HepG2 (cell line): ENCODE results near the gene LIFR. TPM values are rescaled to one million over a fixed set of nuclear protein-coding genes. Genes with fewer than 3 reads are reported as not detected.

Source experiments
- ARNTL ChIP-seq: sonication (generic); formaldehyde crosslinking; IDR thresholded peaks from 2 replicates; pipeline ENCODE4 v1.4.0; 2020; ENCODE audit warnings: mild to moderate bottlenecking, missing genetic modification reagents
- ATF7-NPFF ChIP-seq: sonication (generic); formaldehyde crosslinking; IDR thresholded peaks from 2 replicates; pipeline ENCODE4 v1.8.1; 2023; ENCODE audit warnings: mild to moderate bottlenecking, low read depth, missing genetic modification reagents, moderate library complexity
- BCL6 ChIP-seq: IDR thresholded peaks from 2 replicates; pipeline ENCODE4 v1.6.1; 2016; ENCODE audit warnings: missing genetic modification reagents, missing compliant biosample characterization
- DNMT3B ChIP-seq: conservative IDR thresholded peaks from 2 replicates; pipeline ENCODE4 v1.6.1; 2016; ENCODE audit warnings: missing biosample characterization, control low read depth
- DRAP1 ChIP-seq: IDR thresholded peaks from 2 replicates; pipeline ENCODE4 v1.6.1; 2016; ENCODE audit warnings: missing genetic modification reagents, missing compliant biosample characterization
- GTF2F1 ChIP-seq: fragments of 150-350 bp; IDR thresholded peaks from 2 replicates; pipeline ENCODE4 v1.6.1; 2014; ENCODE audit warnings: low read length
- MZF1 ChIP-seq: sonication (generic); formaldehyde crosslinking; IDR thresholded peaks from 2 replicates; pipeline ENCODE4 v1.8.1; 2023; ENCODE audit warnings: mild to moderate bottlenecking, missing genetic modification reagents, borderline replicate concordance
- UBTF ChIP-seq: sonication (generic); formaldehyde crosslinking; IDR thresholded peaks from 2 replicates; pipeline ENCODE4 v1.4.0; 2020; ENCODE audit warnings: mild to moderate bottlenecking, missing genetic modification reagents
- ZKSCAN8 ChIP-seq: IDR thresholded peaks from 2 replicates; pipeline ENCODE4 v1.6.1; 2016; ENCODE audit warnings: borderline replicate concordance, missing genetic modification reagents, missing compliant biosample characterization
- ZNF224 ChIP-seq: sonication (generic); formaldehyde crosslinking; IDR thresholded peaks from 2 replicates; pipeline ENCODE4 v1.5.0; 2020; ENCODE audit warnings: mild to moderate bottlenecking, missing genetic modification reagents
- ZNF274 ChIP-seq: sonication (generic); formaldehyde crosslinking; IDR thresholded peaks from 2 replicates; pipeline ENCODE4 v1.5.1; 2020; ENCODE audit warnings: mild to moderate bottlenecking, missing genetic modification reagents
- ZNF3 ChIP-seq: IDR thresholded peaks from 2 replicates; pipeline ENCODE4 v1.7.0; 2017; ENCODE audit warnings: inconsistent platforms
- ZNF563 ChIP-seq: sonication (generic); formaldehyde crosslinking; IDR thresholded peaks from 2 replicates; pipeline ENCODE4 v1.8.0; 2022; ENCODE audit warnings: mild to moderate bottlenecking, moderate library complexity, missing genetic modification reagents
- ZNF567 ChIP-seq: sonication (generic); formaldehyde crosslinking; IDR thresholded peaks from 2 replicates; pipeline ENCODE4 v1.8.1; 2023; ENCODE audit warnings: mild to moderate bottlenecking, missing genetic modification reagents, borderline replicate concordance
- ZNF672 ChIP-seq: sonication (generic); formaldehyde crosslinking; IDR thresholded peaks from 2 replicates; pipeline ENCODE4 v1.8.1; 2022; ENCODE audit warnings: missing genetic modification reagents
- ZNF766 ChIP-seq: sonication (generic); formaldehyde crosslinking; IDR thresholded peaks from 2 replicates; pipeline ENCODE4 v1.5.0; 2020; ENCODE audit warnings: missing genetic modification reagents, borderline replicate concordance
- ZNF780A ChIP-seq: sonication (generic); formaldehyde crosslinking; IDR thresholded peaks from 2 replicates; pipeline ENCODE4 v1.8.0; 2022; ENCODE audit warnings: mild to moderate bottlenecking, missing genetic modification reagents, moderate library complexity
- ZNF790 ChIP-seq: sonication (generic); formaldehyde crosslinking; IDR thresholded peaks from 2 replicates; pipeline ENCODE4 v1.8.0; 2022; ENCODE audit warnings: missing genetic modification reagents, mild to moderate bottlenecking, borderline replicate concordance
- ZSCAN21 ChIP-seq: sonication (generic); formaldehyde crosslinking; IDR thresholded peaks from 2 replicates; pipeline ENCODE4 v1.8.0; 2022; ENCODE audit warnings: mild to moderate bottlenecking, missing genetic modification reagents, moderate library complexity, borderline replicate concordance
- ZXDC ChIP-seq: sonication (generic); formaldehyde crosslinking; IDR thresholded peaks from 2 replicates; pipeline ENCODE4 v1.5.0; 2020; ENCODE audit warnings: mild to moderate bottlenecking, missing genetic modification reagents
- polyA plus RNA-seq, 8 experiments: library from polyadenylated mRNA; depleted of rRNA in 3 of 8; stranded (reverse) in 7 of 8; unstranded in 1 of 8; fragments of >200 nt; fragmentation: Illumina TruSeq in 4 of 8; extraction: Trizol in 4 of 8; gene quantifications; 2 replicates each; pipeline versions ENCODE4 v1.2.1 to v1.2.3, GENCODE V29; 2011 to 2016; ENCODE audit warnings: low read depth in 4 of 8, missing spikeins in 1 of 8, mixed read lengths in 1 of 8; ENCODE audit not compliant: insufficient read depth in 1 of 8
- total RNA-seq, 5 experiments: library from RNA; depleted of rRNA; stranded (reverse); fragments of >200 nt; fragmentation: Illumina TruSeq; extraction: Trizol; gene quantifications; 2 replicates each; pipeline ENCODE4 v1.2.3, GENCODE V29; 2016; ENCODE audit warnings: low read depth in 1 of 5
- TF ChIP-seq, protein P1 (sequence below): sonication (generic); formaldehyde crosslinking; IDR thresholded peaks from 2 replicates; pipeline ENCODE4 v1.5.0; 2020; ENCODE audit warnings: missing genetic modification reagents
- TF ChIP-seq, protein P2 (sequence below): sonication (generic); formaldehyde crosslinking; IDR thresholded peaks from 2 replicates; pipeline ENCODE4 v1.4.0; 2020; ENCODE audit warnings: mild to moderate bottlenecking, missing genetic modification reagents
- TF ChIP-seq, protein P3 (sequence below), 2 experiments: sonication (generic) in 1 of 2; formaldehyde crosslinking in 1 of 2; IDR thresholded peaks; 2 replicates each; pipeline versions ENCODE4 v1.4.0 to v1.6.1; 2018 to 2020; ENCODE audit warnings: missing genetic modification reagents in 2 of 2, borderline replicate concordance in 1 of 2, low read depth in 1 of 2, mild to moderate bottlenecking in 1 of 2, missing biosample characterization in 1 of 2

The LIFR gene
- total and polyA plus RNA-seq, 2 of the 13 experiments (the other 11 are each of a cell fraction or from before 2014, with no cell fraction given) = 6.3 to 25.2 TPM

GRCh38 chr5:38535248-38535750 lies 21.1 kb downstream of the LIFR start (continued):
- TF ChIP-seq UBTF (CRISPR knock-in tag) (no peak), MZF1 (no peak), ZNF274 (CRISPR knock-in tag) (no peak), ATF7-NPFF (no peak), ZNF790 (CRISPR knock-in tag) (no peak), ZNF567 (CRISPR knock-in tag) (no peak), ZNF224 (CRISPR knock-in tag) (no peak), BCL6 (CRISPR knock-in tag) (peak; percentile 43), ZNF3 (CRISPR knock-in tag) (no peak), DNMT3B (CRISPR knock-in tag) (no peak), ZNF563 (CRISPR knock-in tag) (no peak), GTF2F1 (no peak), ZXDC (CRISPR knock-in tag) (no peak), ZNF672 (CRISPR knock-in tag) (no peak), DRAP1 (CRISPR knock-in tag) (peak; percentile 74), ARNTL (CRISPR knock-in tag) (no peak), ZNF780A (CRISPR knock-in tag) (no peak), ZSCAN21 (CRISPR knock-in tag) (no peak), ZKSCAN8 (CRISPR knock-in tag) (no peak), ZNF766 (CRISPR knock-in tag) (no peak)
- TF ChIP-seq, protein P1, sequence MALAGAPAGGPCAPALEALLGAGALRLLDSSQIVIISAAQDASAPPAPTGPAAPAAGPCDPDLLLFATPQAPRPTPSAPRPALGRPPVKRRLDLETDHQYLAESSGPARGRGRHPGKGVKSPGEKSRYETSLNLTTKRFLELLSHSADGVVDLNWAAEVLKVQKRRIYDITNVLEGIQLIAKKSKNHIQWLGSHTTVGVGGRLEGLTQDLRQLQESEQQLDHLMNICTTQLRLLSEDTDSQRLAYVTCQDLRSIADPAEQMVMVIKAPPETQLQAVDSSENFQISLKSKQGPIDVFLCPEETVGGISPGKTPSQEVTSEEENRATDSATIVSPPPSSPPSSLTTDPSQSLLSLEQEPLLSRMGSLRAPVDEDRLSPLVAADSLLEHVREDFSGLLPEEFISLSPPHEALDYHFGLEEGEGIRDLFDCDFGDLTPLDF (CRISPR knock-in tag) = no peak
- TF ChIP-seq, protein P2, sequence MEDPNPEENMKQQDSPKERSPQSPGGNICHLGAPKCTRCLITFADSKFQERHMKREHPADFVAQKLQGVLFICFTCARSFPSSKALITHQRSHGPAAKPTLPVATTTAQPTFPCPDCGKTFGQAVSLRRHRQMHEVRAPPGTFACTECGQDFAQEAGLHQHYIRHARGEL = no peak
- TF ChIP-seq, protein P3, sequence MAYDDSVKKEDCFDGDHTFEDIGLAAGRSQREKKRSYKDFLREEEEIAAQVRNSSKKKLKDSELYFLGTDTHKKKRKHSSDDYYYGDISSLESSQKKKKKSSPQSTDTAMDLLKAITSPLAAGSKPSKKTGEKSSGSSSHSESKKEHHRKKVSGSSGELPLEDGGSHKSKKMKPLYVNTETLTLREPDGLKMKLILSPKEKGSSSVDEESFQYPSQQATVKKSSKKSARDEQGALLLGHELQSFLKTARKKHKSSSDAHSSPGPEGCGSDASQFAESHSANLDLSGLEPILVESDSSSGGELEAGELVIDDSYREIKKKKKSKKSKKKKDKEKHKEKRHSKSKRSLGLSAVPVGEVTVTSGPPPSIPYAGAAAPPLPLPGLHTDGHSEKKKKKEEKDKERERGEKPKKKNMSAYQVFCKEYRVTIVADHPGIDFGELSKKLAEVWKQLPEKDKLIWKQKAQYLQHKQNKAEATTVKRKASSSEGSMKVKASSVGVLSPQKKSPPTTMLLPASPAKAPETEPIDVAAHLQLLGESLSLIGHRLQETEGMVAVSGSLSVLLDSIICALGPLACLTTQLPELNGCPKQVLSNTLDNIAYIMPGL (CRISPR knock-in tag; IDR thresholded peaks at IDR 0.05; ENCODE audit: borderline replicate concordance in 1 of 2, low read depth in 1 of 2) = no peak
